Activated CD8-positive, alpha-beta memory T cell treated with anti-CD3 and anti-CD28 coated beads for 48 hours (primary cell): ENCODE measurements around the gene CLEC2D.
"Not testable (repeated sequence)": the region's sequence is repeated elsewhere in the genome, so short reads cannot be mapped to it uniquely, and the experiment has no call there.

Experiments used
- DNase-seq, 3 experiments: peaks; one replicate each; pipeline ENCODE4 v3.0.0-alpha.2; 2020; ENCODE audit warnings: low read depth in 2 of 3, low spot score in 2 of 3

CLEC2D gene

GRCh38 chr12:9651265-9651729, 18.2 kb upstream of the CLEC2D start:
- DNase-seq, result no peak

DNA sequence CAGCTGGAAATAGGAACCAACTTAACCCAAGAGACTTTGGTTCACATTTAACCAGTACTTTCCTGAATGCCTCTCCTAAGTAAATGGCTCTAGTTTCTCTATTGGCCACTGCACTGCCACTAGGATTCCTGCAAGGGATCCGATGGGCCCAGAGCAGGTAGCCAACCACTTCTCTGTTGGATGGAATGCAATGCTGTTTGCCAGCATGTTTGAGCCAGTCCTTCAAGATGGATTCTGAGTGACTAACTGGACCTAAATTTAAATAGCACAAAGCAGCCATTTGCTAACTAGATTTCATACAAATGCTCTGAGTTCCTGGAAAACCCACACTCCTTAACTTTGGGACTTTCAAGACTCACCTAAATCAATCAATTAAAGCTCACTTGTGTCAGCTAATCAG, 9.5 kb upstream of the CLEC2D start:
- DNase-seq, result no peak

- no peak for DNase-seq
Measured at GRCh38 chr12:9661720-9662119, 7.8 kb upstream of the CLEC2D start.

GRCh38 chr12:9662488-9662887, 7.0 kb upstream of the CLEC2D start:
- no peak for DNase-seq

GRCh38 chr12:9667403-9668160, 1.9 kb upstream of the CLEC2D start:
- no peak for DNase-seq

- DNase-seq, result no peak
Measured at GRCh38 chr12:9668161-9669018, 1.1 kb upstream of the CLEC2D start.

- DNase-seq, result no peak
Measured at GRCh38 chr12:9669019-9669326, 540 bp upstream of the CLEC2D start.

GRCh38 chr12:9672340-9672739, 2.8 kb downstream of the CLEC2D start:
- not testable (repeated sequence) for DNase-seq

DNA sequence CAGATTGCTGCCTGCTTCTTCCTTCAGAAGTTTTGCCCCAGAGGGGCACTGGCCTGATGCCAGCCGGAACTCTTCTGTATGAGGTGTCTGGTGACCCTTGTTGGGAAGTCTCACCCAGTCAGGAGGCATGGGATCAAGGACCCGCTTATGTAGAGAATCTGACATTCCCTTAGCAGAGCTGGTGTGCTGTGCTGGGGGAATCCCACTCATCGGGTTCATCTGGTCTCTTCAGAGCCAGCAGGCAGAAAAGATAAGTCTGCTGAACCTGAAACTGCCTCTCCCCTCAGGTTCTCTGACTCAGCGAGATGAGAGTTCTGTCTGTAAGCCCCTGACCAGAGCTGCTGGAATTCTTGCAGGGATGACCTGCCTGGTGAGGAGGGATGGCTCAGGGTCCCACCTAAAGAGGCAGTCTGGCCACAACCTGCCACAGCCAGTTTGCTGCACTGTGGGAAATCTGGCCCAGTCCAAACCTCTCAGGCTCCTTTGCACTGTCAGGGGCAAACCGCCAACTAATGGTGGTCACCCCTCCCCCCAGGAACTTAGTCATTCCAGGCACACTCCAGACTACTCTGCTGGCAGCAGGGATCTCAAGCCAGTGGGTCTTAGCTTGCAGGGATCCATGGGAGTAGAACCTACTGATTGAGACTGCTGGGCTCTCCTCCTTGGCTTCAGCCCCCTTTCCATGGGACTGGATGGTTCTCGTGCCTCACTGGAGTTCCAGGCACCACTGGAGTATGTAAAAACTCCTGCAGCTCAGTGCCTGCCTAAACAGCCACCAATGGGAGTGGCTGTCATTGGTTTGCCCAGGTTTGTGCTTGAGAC, 4.1 kb downstream of the CLEC2D start:
- peak in 1 of 3 experiments; percentile 42 for DNase-seq

DNA sequence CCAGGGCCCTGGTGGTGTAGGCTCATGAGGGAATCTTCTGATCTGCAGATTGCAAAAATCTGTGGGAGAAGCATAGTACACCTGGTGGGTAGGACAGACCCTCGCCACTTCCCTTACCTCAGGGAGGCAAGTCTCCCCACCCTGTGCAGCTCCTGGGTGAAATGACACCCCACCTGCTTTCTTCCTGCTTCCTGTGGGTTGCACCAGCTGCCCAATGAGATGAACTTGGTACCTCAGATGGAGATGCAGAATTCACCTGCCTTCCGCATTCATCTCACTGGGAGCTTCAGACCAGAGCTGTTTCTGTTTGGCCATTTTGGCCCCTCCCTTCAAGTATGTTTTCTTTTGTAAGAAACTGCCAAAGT, 4.7 kb downstream of the CLEC2D start:
- no peak for DNase-seq

DNA sequence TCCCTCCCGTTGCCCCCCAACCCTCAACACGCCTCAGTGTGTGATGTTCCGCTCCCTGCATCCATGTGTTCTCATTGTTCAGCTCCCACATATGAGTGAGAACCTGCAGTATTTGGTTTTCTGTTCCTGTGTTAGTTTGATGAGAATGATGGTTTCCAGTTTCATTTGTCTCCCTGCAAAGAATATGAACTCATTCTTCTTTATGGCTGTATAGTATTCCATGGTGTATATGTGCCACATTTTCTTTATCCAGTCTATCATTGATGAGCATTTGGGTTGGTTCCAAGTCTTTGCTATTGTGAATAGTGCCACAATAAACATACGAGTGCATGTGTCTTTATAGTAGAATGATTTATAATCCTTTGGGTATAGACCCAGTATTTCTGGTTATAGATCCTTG, 13.0 kb downstream of the CLEC2D start:
- not testable (repeated sequence) for DNase-seq

- not testable (repeated sequence) for DNase-seq
Measured at GRCh38 chr12:9682949-9683348, 13.4 kb downstream of the CLEC2D start.

DNA sequence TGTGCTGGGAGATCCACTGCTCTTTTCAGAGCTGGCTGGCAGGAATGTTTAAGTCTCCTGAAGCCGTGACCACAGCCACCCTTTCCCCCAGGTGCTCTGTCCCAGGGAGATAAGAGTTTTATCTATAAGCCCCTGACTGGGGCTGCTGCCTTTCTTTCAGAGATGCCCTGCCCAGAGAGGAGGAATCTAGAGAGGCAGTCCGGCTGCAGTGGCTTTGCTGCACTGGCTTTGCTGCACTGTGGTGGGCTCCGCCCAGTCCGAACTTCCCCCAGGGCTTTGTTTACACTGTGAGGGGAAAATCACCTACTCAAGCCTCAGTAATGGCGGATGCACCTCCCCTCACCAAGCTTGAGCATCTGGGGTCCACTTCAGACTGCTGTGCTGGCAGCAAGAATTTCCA, 15.9 kb downstream of the CLEC2D start:
- DNase-seq, result not testable (repeated sequence)

- no peak for DNase-seq
Measured at GRCh38 chr12:9685915-9686314, 16.4 kb downstream of the CLEC2D start.

DNA sequence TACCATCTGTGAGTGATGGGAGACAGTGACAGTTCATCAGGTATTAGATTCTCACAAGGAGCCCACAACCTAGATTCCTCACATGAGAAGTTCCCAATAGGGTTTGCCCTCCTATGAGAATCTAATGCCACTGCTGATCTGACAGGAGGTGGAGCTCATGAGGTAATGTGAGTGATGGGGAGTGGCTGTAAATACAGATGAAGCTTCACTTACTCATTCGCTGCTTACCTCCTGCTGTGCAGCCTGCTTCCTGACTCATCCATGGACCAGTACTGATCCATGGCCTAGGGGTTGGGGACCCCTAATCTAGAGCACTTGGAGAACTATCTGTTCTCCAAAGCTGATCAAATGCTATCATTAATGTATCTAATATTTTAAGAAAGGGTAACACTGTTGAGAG, 17.7 kb downstream of the CLEC2D start:
- no peak for DNase-seq

DNA sequence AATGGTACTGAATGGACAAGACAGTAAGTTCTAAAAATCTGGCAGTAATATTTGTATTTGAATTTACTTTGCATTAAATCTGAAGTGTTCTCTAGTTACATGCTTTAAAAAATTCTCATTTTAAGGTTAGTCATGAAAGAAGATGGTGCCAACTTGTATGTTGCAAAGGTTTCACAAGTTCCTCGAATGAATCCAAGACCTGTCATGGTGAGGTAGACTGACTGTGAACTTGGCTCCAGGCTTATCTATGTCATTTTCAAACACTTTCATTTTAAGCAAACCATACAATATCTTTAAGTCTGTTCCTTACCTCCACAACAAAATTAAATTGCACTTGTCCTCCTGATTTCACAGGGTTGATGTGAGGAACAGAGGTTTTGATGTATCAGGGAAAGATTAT, 23.4 kb downstream of the CLEC2D start:
- no peak for DNase-seq

DNA sequence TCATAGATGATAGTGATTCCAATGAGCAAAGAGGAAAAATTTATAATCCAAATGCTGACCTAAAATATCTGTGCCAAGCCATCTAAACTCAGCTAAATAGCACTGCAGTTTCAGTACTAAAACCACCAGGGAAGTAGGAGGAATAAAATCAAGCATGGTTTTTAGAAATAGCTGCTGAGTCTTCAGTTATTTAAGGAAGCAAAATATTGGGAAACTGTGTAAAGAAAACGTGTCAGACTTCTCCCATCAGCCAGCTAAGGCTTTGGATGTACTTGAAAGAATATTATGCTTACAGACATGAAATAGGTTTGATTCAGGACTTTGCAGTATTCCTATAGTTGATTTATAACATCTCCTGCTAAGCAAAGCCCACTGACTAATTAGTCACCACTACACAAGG, 24.7 kb downstream of the CLEC2D start:
- no peak for DNase-seq

DNA sequence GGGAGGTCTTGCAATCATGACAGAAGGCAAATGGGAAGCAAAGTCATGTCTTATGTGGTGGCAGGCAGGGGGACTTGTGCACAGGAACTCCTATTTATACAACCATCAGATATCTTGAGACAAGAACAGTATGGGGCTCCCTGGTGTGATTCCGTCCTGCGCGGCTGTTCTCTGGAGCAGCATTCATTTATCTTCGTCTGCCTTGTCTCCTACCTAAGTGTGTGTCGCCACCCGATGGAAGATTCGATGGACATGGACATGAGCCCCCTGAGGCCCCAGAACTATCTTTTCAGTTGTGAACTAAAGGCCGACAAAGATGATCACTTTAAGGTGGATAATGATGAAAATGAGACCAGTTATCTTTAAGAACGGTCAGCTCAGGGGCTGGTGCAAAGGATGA, 25.6 kb downstream of the CLEC2D start:
- DNase-seq, result not testable (repeated sequence)

GRCh38 chr12:9695661-9696060, 26.1 kb downstream of the CLEC2D start:
- DNase-seq, result not testable (repeated sequence)

DNA sequence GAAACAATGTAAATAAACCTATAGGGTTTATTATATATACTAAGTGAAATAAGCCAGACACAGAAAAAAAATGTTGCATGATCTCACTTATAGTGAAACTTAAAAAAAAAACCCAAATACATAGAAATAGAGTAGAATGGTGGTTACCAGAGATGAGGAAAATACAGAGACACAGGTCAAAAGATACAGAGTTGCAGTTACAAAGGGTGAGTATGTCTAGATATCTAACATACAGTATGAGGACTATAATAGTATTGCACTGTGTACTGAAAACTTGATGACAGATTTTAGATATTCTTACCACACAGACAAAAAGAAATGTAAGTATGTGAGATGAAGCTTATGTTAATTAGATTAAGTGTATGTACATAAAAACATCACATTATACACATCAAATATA, 28.1 kb downstream of the CLEC2D start:
- DNase-seq, result no peak

DNA sequence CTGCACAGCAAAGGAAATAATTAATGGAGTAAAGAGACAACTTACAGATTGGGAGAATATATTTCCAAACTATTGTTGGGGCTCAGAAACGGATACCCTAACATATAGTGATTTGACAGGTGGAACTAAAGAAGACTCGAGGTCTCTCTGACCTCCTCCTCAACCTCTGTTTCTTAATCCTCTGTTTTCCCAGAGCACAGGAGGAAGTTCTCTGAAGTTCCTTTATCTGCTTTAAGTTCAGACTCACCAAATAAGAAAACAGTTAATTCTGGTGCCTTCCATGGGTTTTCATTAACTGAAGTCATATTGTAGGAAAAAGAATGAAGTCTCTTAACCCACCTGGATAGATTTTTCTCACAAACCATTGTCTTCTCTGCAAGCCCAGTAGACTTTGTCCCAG, 29.2 kb downstream of the CLEC2D start:
- DNase-seq, result no peak
